Glomerular visceral epithelial cell (primary cell): ENCODE measurements around the gene REG1A.

Experiments
- DNase-seq: peaks from one replicate; pipeline ENCODE4 v3.0.0-alpha.2; 2016; ENCODE audit errors: extremely low spot score

Gene REG1A

GRCh38 chr2:79125721-79125985 lies 5.4 kb downstream of the REG1A start:
- DNase-seq, result no peak

DNA sequence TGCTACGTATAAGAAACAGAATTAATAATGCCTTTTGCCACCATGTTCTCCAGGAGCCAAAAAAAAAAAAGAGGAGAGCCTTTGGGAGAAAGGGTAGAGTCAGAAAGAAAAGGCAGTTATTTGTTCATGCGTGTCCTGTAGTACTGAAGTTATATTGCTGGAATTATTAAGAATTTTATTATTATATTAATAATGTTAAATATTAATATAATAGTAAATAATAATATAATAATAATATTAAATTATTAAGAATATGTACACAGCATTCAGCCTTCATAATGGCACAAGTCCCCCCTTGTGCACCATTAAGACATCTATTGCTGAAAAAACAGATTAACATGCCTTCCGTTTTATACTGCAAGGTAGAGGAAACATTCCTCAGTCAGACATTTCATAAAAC lies 8.1 kb downstream of the REG1A start:
- DNase-seq, result no peak

GRCh38 chr2:79129260-79129659 lies 9.0 kb downstream of the REG1A start:
- DNase-seq, result no peak

DNA sequence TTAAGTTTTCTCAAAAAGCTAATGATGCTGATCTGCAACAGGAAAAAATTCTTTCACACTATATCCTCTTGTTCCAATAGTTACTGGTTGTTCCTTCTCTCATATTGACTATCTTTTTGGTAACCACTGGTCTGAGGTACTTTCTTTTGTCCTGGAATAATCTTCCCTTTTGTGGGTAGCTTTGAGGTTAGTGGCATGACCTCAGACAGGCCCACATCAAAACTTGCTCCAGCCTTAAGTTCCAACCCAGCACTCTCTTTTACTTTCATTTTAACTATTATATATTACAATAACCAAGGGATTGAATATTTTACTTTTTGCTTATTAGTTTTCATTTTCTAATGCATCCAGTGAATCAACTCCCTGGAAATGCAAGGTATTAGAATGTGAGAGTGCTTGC lies 9.5 kb downstream of the REG1A start:
- no peak for DNase-seq

DNA sequence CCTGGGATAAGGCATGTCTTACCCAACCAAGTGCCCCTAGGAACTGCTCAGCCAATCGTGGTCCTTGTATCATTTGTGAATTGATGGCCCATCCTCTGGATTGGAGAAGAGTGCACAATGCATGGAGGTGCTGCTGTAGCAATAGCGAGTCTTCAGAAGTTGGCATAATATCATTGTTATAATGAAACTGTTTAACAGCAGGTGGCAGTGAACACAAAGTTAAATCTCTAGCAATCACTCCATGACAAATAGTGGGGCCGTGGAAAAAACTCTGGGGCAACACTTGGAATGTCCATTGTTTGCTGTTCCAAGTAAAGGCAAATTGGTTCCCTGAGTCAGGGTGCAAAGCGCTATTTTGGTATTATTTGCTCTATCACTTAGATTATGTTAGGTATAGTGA lies 11.4 kb downstream of the REG1A start:
- DNase-seq, result no peak

DNA sequence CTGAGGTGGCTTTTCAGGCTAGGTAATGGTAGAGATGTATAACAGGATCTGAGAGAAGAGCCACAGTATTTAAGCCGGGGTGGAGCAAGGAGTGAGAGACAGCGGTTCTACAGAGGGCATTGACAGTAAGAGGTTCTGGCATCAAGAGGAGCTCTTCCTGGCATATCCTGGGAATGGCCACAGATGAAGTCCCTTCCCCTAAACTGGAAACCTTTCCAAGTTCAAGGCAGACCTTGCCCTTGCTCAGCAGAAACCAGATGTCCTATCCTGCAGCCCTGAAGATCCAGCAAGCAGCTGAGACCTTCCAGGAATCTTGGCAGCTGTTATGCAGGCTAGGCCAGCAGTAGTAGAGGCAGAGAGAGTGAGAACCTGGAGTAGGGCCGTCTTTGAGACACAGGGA lies 18.1 kb downstream of the REG1A start:
- no peak for DNase-seq

DNA sequence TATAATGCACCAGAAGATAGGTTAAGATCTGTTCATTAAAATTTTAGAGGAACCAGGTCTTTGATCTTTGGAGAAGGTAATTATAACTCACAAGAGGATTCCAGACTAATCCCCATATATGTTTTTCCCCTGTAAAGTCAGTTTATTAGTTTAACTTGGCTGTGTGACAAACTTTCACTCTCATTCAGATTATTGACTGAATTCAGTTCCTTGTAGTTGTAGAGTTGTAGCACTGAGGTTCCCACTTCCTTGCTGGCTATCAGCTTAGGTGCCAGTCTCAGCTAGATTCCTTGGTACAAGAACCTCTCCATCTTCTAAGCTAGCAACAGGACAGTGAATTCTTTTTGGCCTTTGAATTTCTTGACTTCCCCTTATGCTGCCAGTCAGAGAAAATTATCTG lies 19.1 kb downstream of the REG1A start:
- no peak for DNase-seq

DNA sequence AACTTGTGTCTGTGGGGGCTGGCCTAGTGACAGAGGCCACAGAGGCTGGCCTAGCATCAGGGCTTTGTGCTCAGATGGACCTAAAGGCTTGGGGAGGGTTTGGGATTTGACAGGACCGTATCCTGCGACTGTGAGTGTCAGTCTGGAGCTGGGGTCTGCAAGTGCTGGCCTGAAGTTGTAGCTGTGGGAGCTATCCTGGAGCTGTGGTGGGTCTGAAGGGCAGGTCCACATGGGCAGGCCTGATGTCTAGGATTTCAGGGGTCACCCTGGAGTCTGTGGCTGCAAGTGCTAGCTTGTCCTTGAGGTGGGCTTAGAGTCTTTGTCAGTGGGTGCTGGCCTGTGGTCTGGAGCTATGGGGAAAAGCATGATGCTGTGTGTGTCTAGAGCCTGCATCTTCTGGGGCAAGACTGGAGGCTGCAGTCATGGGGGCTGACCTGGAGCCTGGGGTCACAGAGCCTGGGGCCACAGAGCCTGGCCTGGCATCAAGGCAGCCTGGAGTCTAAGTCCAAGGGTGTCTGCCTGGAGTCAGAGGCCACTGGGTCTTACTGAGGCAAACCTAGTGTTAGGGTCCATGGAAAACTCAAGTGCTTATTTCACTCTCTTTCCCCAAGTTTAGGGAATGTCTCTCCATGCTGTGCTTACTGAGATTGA lies 35.7 kb downstream of the REG1A start:
- no peak for DNase-seq

GRCh38 chr2:79159030-79159429 lies 38.7 kb downstream of the REG1A start:
- DNase-seq, result no peak

DNA sequence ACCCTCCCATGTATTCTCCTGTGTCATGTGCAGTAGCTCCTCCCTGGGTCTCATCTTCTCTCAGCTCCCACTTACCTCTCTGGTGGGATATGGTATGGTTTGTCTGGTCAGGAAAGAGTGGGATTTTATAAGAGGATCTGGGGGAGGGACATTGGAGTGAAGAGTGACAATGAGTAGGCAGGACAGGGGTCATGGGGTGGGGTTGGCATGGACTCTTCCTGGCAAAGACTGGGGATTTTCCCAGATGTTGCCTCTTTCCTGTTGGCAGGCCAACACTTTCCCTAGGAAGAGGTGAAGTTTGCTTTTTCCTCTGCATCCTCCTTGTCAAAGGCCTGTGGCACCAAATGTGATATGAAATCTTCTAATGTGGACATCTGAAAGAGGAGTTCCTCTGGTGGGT lies 39.4 kb downstream of the REG1A start, which contains the start of gene REG3A:
Gene REG3A (minus strand): TSS at position 101 of the 400 bp plus-strand sequence. CDS start 348 bp downstream, outside the sequence.
- DNase-seq, result no peak

DNA sequence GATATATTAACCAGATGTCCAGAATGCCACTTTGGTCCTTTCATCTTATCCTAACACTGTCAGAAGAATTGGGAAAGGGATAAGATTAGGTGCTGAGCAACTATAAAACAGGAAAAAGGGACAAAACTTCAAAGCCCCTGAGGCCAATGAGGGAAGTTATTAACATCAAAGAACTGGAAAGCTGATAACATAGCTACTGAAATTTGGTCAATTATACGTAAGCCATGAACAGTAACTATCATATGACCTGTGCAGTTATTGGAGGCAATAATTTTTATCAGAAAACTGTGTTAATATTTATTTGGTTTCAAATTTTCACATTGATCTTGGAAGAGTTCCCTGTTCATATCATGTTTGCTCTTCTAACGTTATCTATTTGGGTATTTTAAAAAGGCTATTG lies 41.8 kb downstream of the REG1A start:
- DNase-seq, result no peak

DNA sequence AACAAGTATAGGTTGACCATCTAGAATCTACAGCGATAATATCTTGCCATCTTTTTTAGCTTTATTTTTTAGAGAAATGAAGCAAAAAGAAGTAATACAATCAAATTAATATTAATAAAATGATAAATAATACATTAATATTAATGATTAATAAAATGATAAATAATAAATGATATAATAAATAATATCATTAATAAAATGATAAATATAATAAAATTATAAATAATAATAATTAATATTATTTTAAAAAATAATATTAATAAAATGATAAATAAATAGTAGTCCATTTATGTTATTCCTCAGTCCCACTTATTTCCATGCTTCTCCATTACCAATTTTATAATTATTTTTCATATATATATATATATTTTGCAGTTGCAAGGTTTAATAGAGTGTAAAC lies 42.5 kb downstream of the REG1A start:
- no peak for DNase-seq

GRCh38 chr2:79171348-79171958 lies 51.2 kb downstream of the REG1A start:
- no peak for DNase-seq
